IPS-NIHi11 (cell line): ENCODE results near the gene DOK7.
A peak's percentile ranks its signal among the peaks of the same experiment; 100 is the strongest.
"Not testable (repeated sequence)": the region's sequence is repeated elsewhere in the genome, so short reads cannot be mapped to it uniquely, and the experiment has no call there.

ENCODE experiments used
- DNase-seq: peaks from one replicate; pipeline ENCODE4 v3.0.0; 2012; ENCODE audit warnings: mixed read lengths, low spot score

DOK7 gene

DNA sequence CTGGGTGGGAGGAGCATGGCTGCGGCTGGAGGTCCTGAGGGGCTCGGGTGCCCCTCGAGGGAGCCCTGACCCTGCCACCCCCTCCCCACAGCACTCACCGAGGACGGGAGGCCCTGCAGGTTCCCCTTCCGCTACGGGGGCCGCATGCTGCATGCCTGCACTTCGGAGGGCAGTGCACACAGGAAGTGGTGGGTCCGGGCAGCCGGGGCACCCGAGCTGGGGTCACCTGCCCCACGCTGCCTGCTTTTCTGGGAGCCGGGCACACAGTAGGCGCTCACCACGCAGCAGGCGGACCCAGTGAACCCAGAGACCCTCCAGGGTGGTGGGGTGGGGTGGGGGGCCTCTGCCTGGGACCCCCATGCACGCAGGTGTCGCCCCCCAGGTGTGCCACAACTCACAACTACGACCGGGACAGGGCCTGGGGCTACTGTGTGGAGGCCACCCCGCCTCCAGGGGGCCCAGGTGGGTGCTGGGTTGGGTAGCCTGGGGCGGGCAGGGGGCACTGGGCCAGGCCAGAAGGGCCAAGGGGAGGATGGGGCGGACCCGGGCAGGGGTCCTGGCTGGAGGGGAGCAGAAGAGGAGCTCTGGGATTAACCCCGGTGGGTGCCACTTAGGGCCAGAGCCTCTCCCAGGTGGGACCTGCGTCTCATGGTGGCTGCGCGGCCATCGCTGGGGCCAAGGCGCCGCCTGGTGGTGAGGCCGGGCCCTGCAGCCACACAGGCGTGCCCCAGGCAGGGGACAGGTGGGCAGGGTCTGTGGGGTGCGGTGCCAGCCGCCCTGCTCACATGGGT lies 20.0 kb upstream of the DOK7 start:
- DNase-seq: peak; percentile 99

DNA sequence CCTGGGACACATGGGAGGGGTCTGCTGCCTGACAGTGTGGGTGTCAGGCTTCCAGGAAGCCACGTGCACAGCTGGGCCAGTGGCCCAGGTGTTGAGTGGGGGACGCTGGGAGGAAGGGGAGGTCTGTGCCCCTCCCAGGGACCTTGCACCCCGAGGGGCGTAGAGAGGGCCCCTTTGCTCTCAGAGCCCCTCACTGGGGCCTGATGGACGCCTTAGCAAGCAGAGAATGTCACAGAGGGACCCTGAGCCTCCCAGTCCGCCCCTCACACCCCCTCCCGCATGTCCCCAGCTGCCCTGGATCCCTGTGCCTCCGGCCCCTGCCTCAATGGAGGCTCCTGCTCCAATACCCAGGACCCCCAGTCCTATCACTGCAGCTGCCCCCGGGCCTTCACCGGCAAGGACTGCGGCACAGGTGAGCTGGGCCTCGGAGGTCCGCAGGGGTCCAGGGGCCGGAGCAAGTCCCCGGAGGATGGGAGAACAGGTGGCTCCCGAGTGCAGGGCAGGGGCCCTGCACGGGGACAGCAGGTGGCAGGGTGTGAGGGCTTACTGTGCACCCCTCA lies 19.3 kb upstream of the DOK7 start:
- no peak for DNase-seq

DNA sequence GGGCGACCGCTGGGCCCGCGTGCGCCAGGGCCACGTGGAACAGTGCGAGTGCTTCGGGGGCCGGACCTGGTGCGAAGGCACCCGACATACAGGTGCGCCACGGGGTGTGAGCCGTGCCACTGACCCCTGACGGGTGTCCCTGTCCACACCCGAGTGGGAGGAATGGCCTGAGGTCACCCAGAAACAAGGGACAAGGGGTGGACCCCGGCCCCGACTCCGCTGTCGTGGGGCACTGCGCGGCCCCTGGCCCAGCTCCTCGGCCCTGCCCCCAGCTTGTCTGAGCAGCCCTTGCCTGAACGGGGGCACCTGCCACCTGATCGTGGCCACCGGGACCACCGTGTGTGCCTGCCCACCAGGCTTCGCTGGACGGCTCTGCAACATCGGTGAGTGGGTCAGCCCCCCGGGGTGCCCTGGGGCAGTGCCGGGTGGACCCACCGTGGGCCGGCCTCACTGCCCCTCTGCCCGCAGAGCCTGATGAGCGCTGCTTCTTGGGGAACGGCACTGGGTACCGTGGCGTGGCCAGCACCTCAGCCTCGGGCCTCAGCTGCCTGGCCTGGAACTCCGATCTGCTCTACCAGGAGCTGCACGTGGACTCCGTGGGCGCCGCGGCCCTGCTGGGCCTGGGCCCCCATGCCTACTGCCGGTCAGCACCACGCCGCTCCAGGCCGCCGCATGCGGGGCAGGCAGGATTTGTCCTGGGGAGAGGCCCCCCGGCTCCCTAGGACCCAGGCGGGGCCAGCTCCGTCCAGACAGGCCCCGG lies 18.6 kb upstream of the DOK7 start:
- DNase-seq: no peak

DNA sequence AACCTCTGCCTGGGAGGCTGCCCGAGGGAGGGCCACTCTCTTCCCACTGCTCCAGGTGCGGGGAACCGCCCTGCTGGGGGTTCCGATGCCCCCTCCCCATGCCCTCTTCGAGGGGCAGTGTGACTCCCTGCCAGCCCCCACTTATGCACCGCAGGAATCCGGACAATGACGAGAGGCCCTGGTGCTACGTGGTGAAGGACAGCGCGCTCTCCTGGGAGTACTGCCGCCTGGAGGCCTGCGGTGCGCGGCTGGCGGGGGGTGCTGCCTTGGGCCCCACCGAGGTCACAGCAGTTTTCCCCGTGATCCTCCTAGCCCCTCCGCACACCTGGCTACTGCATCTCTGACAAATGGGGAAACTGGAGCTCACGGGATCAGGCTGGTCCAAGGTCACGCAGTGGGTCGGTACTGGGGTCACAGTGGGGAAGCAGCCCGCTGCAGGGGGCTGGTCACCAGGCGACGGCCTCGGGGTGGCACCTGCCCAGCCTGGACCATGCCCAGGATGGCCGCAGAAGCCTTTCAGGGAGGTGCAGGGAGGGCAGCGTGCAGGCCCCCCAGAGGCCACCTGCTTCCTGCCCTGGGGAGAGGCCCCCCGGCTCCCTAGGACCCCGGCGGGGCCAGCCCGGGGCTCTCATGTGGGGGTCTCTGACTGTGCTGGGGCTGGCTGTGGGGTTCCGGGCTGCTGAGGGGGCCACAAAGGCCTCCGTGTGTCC lies 17.8 kb upstream of the DOK7 start:
- no peak for DNase-seq

GRCh38 chr4:3445829-3446545 lies 17.1 kb upstream of the DOK7 start:
- no peak for DNase-seq

DNA sequence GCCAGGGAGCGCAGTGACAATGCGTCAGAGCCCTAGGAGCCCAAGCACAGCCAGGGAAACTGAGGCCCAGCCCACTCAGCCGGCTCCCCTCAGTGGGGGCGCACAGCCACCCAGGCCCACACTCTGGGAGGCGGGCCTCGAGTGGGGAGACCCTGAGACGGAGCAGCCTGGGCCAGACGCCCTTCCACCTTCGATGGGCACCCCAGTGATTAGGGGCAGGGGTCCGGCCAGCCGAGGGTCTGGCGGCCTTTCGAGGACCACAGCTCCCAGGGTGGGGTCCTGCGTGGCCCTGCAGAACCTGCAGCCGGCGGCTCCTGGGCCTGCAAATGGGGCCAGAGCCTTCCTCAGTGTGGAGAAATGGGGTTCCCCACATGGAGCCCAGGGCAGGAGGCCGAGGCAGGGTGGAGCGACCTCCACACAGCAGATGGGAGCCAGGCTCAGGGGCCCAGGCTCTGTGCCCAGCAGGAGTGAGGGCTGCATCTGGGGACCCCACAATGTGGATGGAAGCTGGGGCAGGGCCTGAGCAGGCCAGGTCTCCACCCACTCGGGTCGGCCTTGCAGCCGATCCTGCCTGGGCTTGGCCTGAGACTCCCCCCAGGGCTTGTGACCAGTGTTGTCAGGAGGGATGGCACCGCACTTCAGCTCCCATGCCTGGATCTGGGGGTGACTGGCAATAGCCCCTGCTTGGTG lies 16.3 kb upstream of the DOK7 start:
- no peak for DNase-seq

DNA sequence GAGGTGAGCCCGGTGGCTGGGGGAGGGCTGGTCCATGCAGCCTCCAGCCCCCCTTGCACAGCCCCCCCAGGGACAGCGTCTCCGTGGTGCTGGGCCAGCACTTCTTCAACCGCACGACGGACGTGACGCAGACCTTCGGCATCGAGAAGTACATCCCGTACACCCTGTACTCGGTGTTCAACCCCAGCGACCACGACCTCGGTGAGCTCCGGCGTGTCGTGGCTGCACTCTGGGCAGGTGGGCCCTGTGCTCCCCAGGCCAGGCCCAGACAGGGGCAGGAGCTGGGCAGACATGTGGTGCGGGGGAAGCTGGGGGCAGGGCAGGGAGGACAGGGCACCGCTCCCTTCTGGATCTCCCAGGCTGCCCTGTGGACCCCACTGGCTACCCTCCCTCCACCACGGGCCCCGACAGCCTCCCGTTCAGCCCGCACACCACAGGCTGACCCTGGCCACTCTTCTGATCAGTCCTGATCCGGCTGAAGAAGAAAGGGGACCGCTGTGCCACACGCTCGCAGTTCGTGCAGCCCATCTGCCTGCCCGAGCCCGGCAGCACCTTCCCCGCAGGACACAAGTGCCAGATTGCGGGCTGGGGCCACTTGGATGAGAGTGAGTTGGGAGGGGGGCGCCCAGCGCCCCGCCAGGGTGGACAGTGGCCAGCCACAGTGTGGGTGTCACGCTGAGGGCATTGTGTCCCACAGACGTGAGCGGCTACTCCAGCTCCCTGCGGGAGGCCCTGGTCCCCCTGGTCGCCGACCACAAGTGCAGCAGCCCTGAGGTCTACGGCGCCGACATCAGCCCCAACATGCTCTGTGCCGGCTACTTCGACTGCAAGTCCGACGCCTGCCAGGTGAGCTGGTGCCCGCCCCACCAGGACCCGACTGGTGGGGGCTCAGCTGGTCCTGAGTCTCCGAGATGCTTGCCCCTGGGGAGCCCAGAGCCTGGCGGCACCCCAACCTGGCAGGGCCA lies 15.4 kb upstream of the DOK7 start:
- DNase-seq: no peak

DNA sequence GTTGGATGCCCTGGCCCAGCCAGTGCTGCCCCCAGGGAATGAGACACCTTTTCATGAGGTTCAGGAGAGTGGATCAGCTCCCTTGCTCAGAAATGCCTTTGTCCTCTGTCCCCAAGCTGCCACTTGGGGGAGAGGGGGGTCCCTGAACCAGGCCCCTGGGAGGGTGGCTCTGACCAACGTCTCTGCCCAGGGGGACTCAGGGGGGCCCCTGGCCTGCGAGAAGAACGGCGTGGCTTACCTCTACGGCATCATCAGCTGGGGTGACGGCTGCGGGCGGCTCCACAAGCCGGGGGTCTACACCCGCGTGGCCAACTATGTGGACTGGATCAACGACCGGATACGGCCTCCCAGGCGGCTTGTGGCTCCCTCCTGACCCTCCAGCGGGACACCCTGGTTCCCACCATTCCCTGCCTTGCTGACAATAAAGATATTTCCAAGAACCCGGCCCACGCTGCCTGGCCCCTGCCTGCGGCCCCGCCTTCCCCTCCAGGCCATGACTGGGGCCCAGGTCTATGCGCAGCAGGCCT lies 14.0 kb upstream of the DOK7 start:
- no peak for DNase-seq

GRCh38 chr4:3449574-3450534 lies 13.3 kb upstream of the DOK7 start:
- no peak for DNase-seq

GRCh38 chr4:3450643-3451042 lies 12.5 kb upstream of the DOK7 start:
- no peak for DNase-seq

DNA sequence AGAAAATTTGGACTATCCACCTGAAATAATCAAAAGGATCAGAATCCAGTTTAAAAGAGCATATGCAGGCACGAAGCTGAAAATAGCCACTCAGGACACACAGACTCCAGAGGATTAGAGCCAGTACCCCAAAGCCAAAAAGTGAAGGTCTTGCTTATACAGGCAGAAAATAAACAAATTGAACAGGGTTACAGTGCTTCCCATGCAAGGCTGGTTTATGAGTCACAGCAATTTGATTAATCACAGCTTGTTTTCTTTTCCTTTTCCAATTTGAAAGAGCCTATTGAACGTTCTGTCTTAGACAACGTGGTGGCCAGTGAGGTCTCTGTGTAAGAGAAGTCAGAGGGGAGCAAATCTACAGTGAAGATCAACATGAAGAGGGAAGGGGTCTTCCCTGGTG lies 11.2 kb upstream of the DOK7 start:
- DNase-seq: no peak

DNA sequence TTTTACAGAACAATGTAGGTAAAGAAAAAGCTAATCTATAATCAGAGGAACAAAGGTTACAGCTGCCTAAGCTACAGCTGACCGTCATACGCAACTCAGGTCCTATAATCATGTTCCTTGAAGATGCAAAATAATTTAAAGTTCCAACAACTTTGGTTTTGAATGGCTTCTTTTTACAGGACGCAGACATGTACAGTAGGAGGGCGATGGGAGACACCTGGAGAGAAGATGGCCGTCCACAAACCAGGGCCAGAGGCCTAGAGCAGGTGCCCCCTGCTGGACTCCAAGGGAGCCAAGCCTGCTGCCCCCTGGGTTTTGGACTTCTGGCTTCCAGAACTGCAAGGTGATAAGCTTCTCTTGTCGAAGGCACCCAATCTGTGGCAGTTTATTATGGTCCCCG lies 10.7 kb upstream of the DOK7 start:
- no peak for DNase-seq

DNA sequence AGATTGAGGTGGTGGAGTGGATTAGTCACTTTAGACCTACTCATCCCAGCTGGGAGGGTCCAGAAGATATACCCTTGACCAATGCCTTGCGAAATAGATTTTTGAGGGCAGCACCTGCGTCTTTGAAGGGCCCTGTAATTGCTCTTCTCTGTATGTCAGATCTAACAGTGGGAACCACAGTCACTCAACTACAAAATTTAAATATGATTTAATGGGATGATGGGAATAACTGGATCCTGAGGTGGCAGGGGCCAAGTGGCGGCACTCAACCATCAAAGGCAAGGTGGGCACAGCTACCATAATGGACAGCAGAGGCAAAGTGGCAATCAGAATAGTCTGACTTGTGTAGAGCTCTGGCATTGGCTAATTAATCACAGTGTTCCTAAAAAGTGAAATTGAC lies 7.5 kb upstream of the DOK7 start:
- DNase-seq: not testable (repeated sequence)

DNA sequence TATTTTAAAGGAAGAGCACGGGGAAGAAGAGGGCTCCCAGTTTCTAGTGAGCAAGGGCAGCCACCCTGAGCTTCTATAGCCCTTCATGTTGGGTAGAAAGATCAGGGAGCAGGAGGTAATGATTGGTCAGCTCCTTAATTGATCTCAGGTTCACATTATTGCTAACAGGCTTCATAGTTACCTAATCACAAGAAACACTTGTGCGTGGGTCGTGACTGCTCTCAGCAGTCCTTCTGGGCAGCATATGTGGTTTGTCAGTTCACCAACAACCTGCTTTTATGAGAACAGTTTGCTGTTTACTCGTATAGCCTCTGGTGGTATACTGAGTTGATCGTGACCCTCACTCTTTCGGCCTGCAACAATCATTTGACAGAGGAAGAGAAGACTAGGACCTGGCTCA lies 4.7 kb upstream of the DOK7 start:
- no peak for DNase-seq

- not testable (repeated sequence) for DNase-seq
These were observed 4.0 kb upstream of the DOK7 start for GRCh38 chr4:3459156-3459555.

DNA sequence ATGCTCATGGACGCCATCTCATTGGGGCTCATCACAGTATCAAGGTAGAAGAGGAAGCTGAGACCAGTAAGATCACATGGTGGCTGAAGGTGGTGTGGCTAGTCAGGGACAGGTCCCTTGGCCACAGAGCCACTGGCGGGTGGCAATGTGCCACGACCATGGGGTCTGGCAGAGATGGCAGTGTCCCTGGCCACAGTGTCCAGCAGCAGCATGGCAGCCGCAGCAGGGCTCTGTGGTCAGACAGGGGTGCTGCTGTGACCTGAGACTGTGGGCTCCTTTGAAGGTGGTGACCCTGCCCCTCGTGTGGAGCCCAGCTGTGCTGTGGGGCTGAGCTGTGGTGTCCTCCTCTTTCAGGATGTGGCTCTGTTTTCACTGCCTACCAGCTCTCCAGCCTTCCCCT lies 2.2 kb upstream of the DOK7 start:
- no peak for DNase-seq

DNA sequence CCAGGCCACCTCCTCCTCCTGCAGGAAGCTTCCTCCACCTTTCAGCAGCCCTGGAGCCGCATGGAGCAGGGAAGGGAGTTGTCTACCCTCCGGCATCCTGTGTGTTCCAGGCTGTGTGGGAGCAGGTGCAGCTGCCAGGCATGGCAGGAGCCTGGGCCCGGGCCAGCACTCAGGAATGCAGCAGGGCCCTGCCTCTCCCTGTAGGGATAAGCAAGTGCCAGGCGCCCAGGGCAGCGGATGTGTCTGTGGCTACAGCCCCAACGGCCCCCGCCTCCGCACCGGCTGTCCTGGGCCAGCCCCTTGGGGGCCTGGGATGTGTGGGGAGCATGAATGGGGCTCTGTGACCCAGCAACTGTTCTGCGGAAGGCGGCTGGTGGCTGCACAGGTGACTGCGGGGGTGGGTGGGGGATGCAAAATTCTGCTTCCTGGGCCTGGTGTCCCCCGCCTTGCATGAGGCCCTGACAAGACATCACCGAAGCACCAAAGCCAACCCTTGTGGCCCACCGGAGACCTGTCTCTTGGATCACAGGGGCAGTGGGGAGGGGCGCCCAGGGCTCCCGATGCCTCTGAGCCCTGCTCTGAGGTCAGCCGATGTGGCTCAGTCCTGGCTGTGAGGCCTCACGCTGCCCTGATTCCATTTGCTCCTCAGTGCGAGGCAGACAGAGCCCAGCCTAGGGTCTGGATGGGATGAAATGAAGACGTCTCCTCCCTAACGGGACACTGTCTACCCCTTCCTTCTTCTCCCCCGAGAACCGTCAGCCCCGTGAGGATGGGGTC lies 1.4 kb upstream of the DOK7 start:
- no peak for DNase-seq

DNA sequence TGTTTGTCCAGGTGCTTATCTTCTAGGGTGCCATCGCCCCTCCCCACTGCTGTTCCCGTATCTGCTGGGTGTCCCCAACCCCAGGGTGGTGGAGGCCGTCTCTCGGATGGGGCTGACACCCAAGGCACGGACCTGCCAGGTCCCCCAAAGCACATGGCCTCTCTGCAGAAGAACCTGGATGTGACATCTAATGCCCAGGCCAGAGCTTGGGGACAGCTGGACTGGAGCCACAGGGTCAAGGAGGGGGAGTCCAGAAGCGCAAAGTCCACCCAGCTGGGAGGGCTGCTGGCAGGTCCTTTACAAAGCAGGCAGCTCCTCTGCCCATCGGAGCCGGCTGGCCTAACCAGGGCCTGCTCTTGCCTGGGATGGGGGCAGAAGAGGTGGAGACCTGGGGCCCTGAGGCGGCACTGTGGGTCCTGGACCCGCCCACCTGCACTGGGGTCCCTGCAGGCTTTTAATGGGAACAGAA lies 751 bp upstream of the DOK7 start:
- DNase-seq: no peak
